Esophagus muscularis mucosa (tissue), 4 donors: ENCODE measurements around the gene DNAH7. TPM values are rescaled to one million over a fixed set of nuclear protein-coding genes. Genes with fewer than 3 reads are reported as not detected.

Source experiments
- DNase-seq: peaks from one replicate; pipeline ENCODE4 v3.0.0-alpha.2; 2017; ENCODE audit errors: extremely low spot score
- H3K27ac ChIP-seq, 4 donors: fragments of 200-600 bp; sonication (generic); replicated peaks in 1 of 4; 1 replicate in 3 of 4; 2 replicates in 1 of 4; pipeline ENCODE4 v1.5.1; 2016 to 2019; ENCODE audit warnings: mild to moderate bottlenecking in 1 of 4
- H3K27me3 ChIP-seq, 4 donors: fragments of 200-600 bp; sonication (generic); one replicate each; pipeline versions ENCODE4 v1.5.1 to v1.6.0; 2016 to 2019
- H3K36me3 ChIP-seq, 4 donors: fragments of 200-600 bp; sonication (generic); one replicate each; pipeline ENCODE4 v1.5.1; 2016 to 2019
- H3K4me1 ChIP-seq, 4 donors: fragments of 200-600 bp; sonication (generic); one replicate each; pipeline ENCODE4 v1.5.1; 2016 to 2019
- H3K4me3 ChIP-seq, 4 donors: fragments of 200-600 bp; sonication (generic); 1 replicate in 2 of 4; 2 replicates in 2 of 4; pipeline ENCODE4 v1.5.1; 2016 to 2019; ENCODE audit warnings: mild to moderate bottlenecking in 4 of 4, moderate library complexity in 1 of 4
- H3K9me3 ChIP-seq, 4 donors: fragments of 200-600 bp; sonication (generic); 1 replicate in 3 of 4; 2 replicates in 1 of 4; pipeline ENCODE4 v1.5.1; 2016 to 2019
- EP300 ChIP-seq: sonication (generic); formaldehyde crosslinking; IDR thresholded peaks from one replicate; pipeline ENCODE4 v1.6.1; 2017; ENCODE audit warnings: antibody characterized with exemption
- POLR2A ChIP-seq: fragments of 450-650 bp; IDR thresholded peaks from one replicate; pipeline ENCODE4 v1.6.1; 2017; ENCODE audit warnings: antibody characterized with exemption, moderate library complexity, mild to moderate bottlenecking, low read depth
- POLR2AphosphoS5 ChIP-seq, 2 donors: sonication (generic); formaldehyde crosslinking; IDR thresholded peaks; one replicate each; pipeline ENCODE4 v1.6.1; 2017; ENCODE audit warnings: antibody characterized with exemption in 2 of 2
- WGBS: methylation state at CpG from one replicate; pipeline ENCODE4 v1.1.5; 2018; 5-methylcytosine and 5-hydroxymethylcytosine counted together
- intact Hi-C: fragments of 100-400 bp; cut with DNase I; formaldehyde crosslinking; loops from one replicate; pipeline ENCODE4 v1.15.1; 2023
- total RNA-seq, 4 donors: library from RNA; depleted of rRNA; stranded (reverse); fragments of >200 nt; gene quantifications; one replicate each; pipeline versions ENCODE4 v1.1.0 to v1.2.1, GENCODE V29; 2016
- TF ChIP-seq, protein P1 (sequence below), 3 experiments: fragments of 200-600 bp in 2 of 3; fragments of 450-650 bp in 1 of 3; sonication (generic) in 2 of 3; IDR thresholded peaks; one replicate each; pipeline ENCODE4 v1.5.1; 2017 to 2019; ENCODE audit warnings: antibody characterized with exemption in 3 of 3, mild to moderate bottlenecking in 2 of 3, moderate library complexity in 1 of 3

The DNAH7 gene
- total RNA-seq, 4 donors from 2014 or later = 0.39 to 0.98 (median 0.66) TPM

DNA sequence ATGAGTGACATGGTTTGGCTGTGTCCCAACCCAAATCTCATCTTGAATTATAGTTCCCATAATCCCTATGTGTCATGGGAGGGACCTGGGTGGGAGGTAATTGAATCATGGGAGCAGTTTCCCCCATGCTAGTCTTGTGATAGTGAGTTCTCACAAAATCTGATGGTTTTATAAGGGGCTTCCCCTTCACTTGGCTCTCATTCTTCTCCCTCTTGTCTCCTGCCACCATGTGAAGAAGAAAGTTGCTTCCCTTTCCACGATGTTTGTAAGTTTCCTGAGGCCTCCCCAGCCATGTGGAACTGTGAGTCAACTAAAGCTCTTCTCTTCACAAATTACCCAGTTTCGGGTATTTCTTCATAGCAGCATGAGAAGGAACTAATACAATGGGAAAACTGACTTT lies 14.0 kb downstream of the DNAH7 start:
- Histone ChIP-seq H3K36me3 (no peaks in the 10 kb centered on the region), H3K9me3 (no peaks in the 10 kb centered on the region), H3K27ac (no peak overlapping the region), H3K27me3 (no peaks in the 10 kb centered on the region), H3K4me3 (no peak overlapping the region), H3K4me1 (no peaks in the 10 kb centered on the region)
- WGBS = 80% methylated on average over 2 of the region's 2 CpGs
- intact Hi-C loops = no loop called here
- DNase-seq = no peak
- TF ChIP-seq POLR2AphosphoS5 (IDR thresholded peaks at IDR 0.05) = no peak
- TF ChIP-seq, protein P1, sequence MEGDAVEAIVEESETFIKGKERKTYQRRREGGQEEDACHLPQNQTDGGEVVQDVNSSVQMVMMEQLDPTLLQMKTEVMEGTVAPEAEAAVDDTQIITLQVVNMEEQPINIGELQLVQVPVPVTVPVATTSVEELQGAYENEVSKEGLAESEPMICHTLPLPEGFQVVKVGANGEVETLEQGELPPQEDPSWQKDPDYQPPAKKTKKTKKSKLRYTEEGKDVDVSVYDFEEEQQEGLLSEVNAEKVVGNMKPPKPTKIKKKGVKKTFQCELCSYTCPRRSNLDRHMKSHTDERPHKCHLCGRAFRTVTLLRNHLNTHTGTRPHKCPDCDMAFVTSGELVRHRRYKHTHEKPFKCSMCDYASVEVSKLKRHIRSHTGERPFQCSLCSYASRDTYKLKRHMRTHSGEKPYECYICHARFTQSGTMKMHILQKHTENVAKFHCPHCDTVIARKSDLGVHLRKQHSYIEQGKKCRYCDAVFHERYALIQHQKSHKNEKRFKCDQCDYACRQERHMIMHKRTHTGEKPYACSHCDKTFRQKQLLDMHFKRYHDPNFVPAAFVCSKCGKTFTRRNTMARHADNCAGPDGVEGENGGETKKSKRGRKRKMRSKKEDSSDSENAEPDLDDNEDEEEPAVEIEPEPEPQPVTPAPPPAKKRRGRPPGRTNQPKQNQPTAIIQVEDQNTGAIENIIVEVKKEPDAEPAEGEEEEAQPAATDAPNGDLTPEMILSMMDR (IDR thresholded peaks at IDR 0.05) = no peak
- TF ChIP-seq POLR2A = no peak
- no peak for TF ChIP-seq EP300

DNA sequence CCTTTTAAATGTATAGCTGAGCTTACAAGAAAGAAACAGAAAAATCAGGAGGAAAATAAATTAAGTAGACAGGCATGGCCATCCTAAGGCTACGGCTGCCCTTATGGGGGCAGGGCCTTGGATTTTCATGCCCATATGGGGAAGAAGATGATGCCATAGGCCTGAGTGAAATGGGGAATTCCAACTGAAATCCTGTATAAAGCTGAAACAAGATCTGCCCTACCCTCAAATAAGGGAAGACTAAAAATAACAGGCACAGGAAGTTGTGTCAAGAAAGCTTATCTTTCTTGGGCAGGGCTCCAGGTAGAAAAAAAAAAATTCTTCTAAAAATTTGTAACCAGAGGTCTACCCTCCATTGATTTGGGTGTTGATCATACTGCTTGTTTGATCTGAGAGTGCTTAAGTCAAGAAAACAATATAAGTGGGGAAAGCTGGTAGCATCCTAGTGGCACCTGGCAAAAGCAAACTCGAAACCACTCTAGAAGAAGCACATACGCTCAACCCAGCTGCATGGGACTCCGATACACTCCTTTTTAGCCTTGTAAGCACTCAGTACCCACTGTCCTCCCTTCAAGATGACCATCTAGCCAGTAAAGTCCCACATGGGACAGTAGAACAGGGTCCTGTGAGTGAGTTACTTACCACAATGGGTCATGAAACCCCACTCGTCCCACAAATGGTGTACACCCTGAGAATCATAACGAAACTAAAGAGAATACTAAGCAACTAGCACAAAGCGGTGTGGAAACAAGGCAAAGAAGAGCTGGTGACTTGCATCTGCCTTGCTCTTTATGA lies 22.3 kb downstream of the DNAH7 start:
- intact Hi-C loops = no loop called here
- WGBS = 92% methylated on average over 7 of the region's 7 CpGs

DNA sequence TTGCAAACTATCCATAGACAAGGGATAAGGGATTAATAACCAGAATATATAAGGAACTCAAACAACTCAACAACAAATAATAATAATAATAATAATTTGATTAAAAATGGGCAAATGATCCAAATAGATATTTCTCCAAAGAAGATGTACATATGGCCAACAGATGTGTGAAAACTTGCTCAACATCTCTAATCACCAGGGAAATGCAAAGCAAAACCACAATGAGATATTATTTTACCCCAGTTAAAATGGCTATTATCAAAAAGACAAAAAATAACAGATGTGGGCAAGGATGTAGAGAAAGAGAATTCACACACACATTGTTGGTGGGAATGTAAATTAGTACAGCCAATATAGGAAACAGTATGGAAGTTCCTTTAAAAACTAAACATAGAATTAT lies 26.9 kb downstream of the DNAH7 start:
- intact Hi-C loops = no loop called here
- TF ChIP-seq EP300 = no peak
- TF ChIP-seq, protein P1 (IDR thresholded peaks at IDR 0.05) = no peak
- no peak for TF ChIP-seq POLR2AphosphoS5 (IDR thresholded peaks at IDR 0.05)
- TF ChIP-seq POLR2A = no peak
- Histone ChIP-seq H3K27ac (no peak overlapping the region), H3K4me1 (no peaks in the 10 kb centered on the region), H3K27me3 (no peaks in the 10 kb centered on the region), H3K9me3 (peaks cover 0 to 25% (median 16%) of the 10 kb centered on the region in 4 donors), H3K36me3 (no peaks in the 10 kb centered on the region), H3K4me3 (no peak overlapping the region)
- no peak for DNase-seq

More for the DNA sequence above, 22.3 kb downstream of the DNAH7 start:
- Histone ChIP-seq H3K4me1 (no peaks in the 10 kb centered on the region), H3K27me3 (no peaks in the 10 kb centered on the region), H3K4me3 (no peak overlapping the region), H3K9me3 (no peaks in the 10 kb centered on the region), H3K27ac (no peak overlapping the region), H3K36me3 (no peaks in the 10 kb centered on the region)
- no peak for DNase-seq
- TF ChIP-seq POLR2AphosphoS5 (IDR thresholded peaks at IDR 0.05) (no peak), POLR2A (no peak), EP300 (no peak)
- TF ChIP-seq, protein P1 (IDR thresholded peaks at IDR 0.05) = no peak

DNA sequence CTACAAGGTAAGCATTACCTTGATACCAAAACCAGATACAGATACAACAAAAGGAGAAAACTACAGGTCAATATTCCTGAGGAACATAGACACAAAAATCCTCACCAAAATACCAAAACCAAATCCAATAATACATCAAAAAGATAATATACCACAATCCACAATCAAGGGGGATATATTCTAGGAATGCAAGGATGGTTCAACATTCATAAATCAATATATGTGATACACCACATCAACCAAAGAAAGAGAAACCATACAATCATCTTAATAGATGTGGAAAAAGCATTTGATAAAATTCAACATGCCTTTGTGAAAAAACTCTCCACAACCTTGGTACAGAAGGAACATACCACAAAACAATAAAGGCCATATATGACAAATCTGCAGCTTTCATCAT lies 28.4 kb downstream of the DNAH7 start:
- H3K27ac ChIP-seq = no peak overlapping the region
- H3K36me3 ChIP-seq = no peaks in the 10 kb centered on the region
- H3K4me1 ChIP-seq = no peaks in the 10 kb centered on the region
- intact Hi-C loops = no loop called here
- no peak for DNase-seq
- peaks cover 0 to 25% (median 16%) of the 10 kb centered on the region in 4 donors for H3K9me3 ChIP-seq
- TF ChIP-seq, protein P1 (IDR thresholded peaks at IDR 0.05) = no peak
- TF ChIP-seq POLR2A = no peak
- TF ChIP-seq EP300 = no peak
- TF ChIP-seq POLR2AphosphoS5 (IDR thresholded peaks at IDR 0.05) = no peak
- H3K4me3 ChIP-seq = no peak overlapping the region
- H3K27me3 ChIP-seq = no peaks in the 10 kb centered on the region

DNA sequence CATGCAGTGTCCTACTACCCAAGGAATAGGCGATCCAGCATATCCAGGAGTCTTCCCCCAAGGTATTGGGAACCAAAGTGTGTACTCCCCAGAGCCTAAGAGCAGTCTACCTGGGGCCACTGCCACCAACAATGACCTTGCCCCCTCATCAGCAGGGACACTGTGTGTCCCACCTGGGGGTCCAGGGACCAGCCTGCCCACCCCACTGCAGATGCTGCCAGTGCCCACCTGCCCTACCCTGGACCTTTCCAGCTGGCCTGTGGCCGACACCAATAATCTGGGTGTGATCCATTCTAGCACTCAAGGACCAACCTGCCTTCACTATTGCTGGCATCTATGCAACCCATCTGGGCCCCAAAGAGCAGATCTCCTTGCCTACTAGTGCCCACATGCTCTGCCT lies 32.2 kb downstream of the DNAH7 start:
- Histone ChIP-seq H3K4me1 (no peaks in the 10 kb centered on the region), H3K36me3 (no peaks in the 10 kb centered on the region), H3K27me3 (no peaks in the 10 kb centered on the region), H3K9me3 (peaks cover 0 to 25% (median 16%) of the 10 kb centered on the region in 4 donors), H3K27ac (no peak overlapping the region), H3K4me3 (no peak overlapping the region)
- 100% methylated on average over 1 of the region's 2 CpGs for whole genome bisulfite sequencing
- TF ChIP-seq EP300 = no peak
- TF ChIP-seq, protein P1 (IDR thresholded peaks at IDR 0.05) = no peak
- TF ChIP-seq POLR2AphosphoS5 (IDR thresholded peaks at IDR 0.05) = no peak
- no peak for TF ChIP-seq POLR2A
- DNase-seq = no peak
- intact Hi-C loops = no loop called here
